CD8-positive, alpha-beta memory T cell (primary cell): ENCODE measurements around the gene CPPED1. TPM values are rescaled to one million over a fixed set of nuclear protein-coding genes. Genes with fewer than 3 reads are reported as not detected.
A peak's percentile ranks its signal among the peaks of the same experiment; 100 is the strongest.
"Not testable (repeated sequence)": the region's sequence is repeated elsewhere in the genome, so short reads cannot be mapped to it uniquely, and the experiment has no call there.

ENCODE experiments used
- CTCF ChIA-PET: fragments of 350-600 bp; sonication (Branson Sonifier 250); formaldehyde crosslinking; loops from one replicate; lab custom pipeline; 2021; ENCODE audit warnings: antibody characterized with exemption; lab: Charles Lee
- POLR2A ChIA-PET: fragments of 350-600 bp; sonication (Branson Sonifier 250); formaldehyde crosslinking; loops from one replicate; lab custom pipeline; 2021; ENCODE audit warnings: antibody characterized with exemption; lab: Charles Lee
- DNase-seq, 5 donors: peaks; one replicate each; pipeline versions ENCODE4 v3.0.0 to v3.0.0-alpha.2; 2020 to 2022; ENCODE audit warnings: mixed read lengths in 1 of 5
- H3K27ac ChIP-seq: one replicate; pipeline ENCODE4 v1.7.0; 2013; ENCODE audit warnings: low read depth, mild to moderate bottlenecking, low read length, moderate library complexity
- H3K27me3 ChIP-seq: 2 replicates; pipeline ENCODE4 v1.7.0; 2013; ENCODE audit warnings: low read length, mild to moderate bottlenecking; ENCODE audit not compliant: insufficient read depth, poor library complexity, severe bottlenecking
- H3K36me3 ChIP-seq: 2 replicates; pipeline ENCODE4 v1.7.0; 2013; ENCODE audit warnings: mild to moderate bottlenecking, low read length, moderate library complexity; ENCODE audit not compliant: insufficient read depth
- H3K4me1 ChIP-seq: 2 replicates; pipeline ENCODE4 v1.7.0; 2013; ENCODE audit warnings: mild to moderate bottlenecking, low read length, moderate library complexity; ENCODE audit not compliant: insufficient read depth
- H3K4me3 ChIP-seq: 2 replicates; pipeline ENCODE4 v1.7.0; 2013; ENCODE audit warnings: mild to moderate bottlenecking, low read length
- H3K9me3 ChIP-seq: 2 replicates; pipeline ENCODE4 v1.7.0; 2013; ENCODE audit warnings: mild to moderate bottlenecking, low read length
- H3K27ac Mint-ChIP-seq, 8 donors: one replicate each; pipeline ENCODE4 v1.8.0; 2020 to 2021; ENCODE audit warnings: mixed read lengths in 8 of 8, mild to moderate bottlenecking in 6 of 8, inconsistent platforms in 3 of 8, moderate library complexity in 3 of 8
- H3K27me3 Mint-ChIP-seq, 2 donors: one replicate each; pipeline ENCODE4 v1.8.0; 2020 to 2021; ENCODE audit warnings: mixed read lengths in 2 of 2, mild to moderate bottlenecking in 1 of 2, moderate library complexity in 1 of 2
- H3K36me3 Mint-ChIP-seq, 3 donors: one replicate each; pipeline ENCODE4 v1.8.0; 2020 to 2021; ENCODE audit warnings: mixed read lengths in 3 of 3, inconsistent platforms in 1 of 3, mild to moderate bottlenecking in 1 of 3
- H3K4me1 Mint-ChIP-seq, 3 donors: one replicate each; pipeline ENCODE4 v1.8.0; 2020 to 2021; ENCODE audit warnings: mixed read lengths in 3 of 3, inconsistent platforms in 1 of 3, mild to moderate bottlenecking in 1 of 3
- H3K4me3 Mint-ChIP-seq, 7 donors: one replicate each; pipeline ENCODE4 v1.8.0; 2020 to 2021; ENCODE audit warnings: mixed read lengths in 7 of 7, mild to moderate bottlenecking in 6 of 7, moderate library complexity in 4 of 7, inconsistent platforms in 2 of 7
- H3K9me3 Mint-ChIP-seq, 5 donors: one replicate each; pipeline ENCODE4 v1.8.0; 2020 to 2022; ENCODE audit warnings: mixed read lengths in 5 of 5, mild to moderate bottlenecking in 3 of 5, moderate library complexity in 2 of 5, inconsistent platforms in 1 of 5
- polyA plus RNA-seq: library from polyadenylated mRNA; unstranded; fragments of 300-500 nt; fragmentation: Illumina TruSeq; gene quantifications from one replicate; pipeline ENCODE4 v1.2.3, GENCODE V29; 2021
- total RNA-seq, 2 experiments: library from RNA; stranded (reverse); gene quantifications; one replicate each; pipeline ENCODE4 v1.2.3, GENCODE V29; 2021

The CPPED1 gene
- total and polyA plus RNA-seq, 3 experiments from 2014 or later: 5.2 to 9.8 (median 7.3) TPM

- H3K27ac Mint-ChIP-seq: no peak overlapping the region
- H3K36me3 ChIP-seq: no peaks in the 10 kb centered on the region
- POLR2A ChIA-PET: no interaction called here
Observed at GRCh38 chr16:12778726-12779125, 25.0 kb downstream of the CPPED1 start.

GRCh38 chr16:12775656-12776236 is 27.9 kb downstream of the CPPED1 start:
- Histone ChIP-seq H3K27ac (no peak overlapping the region), H3K4me3 (no peak overlapping the region), H3K36me3 (no peaks in the 10 kb centered on the region), H3K4me1 (no peaks in the 10 kb centered on the region), H3K27me3 (no peaks in the 10 kb centered on the region), H3K9me3 (no peaks in the 10 kb centered on the region)
- CTCF ChIA-PET: no interaction called here
- Mint-ChIP-seq H3K36me3 (peaks cover 23 to 50% (median 37%) of the 10 kb centered on the region in 3 donors), H3K4me3 (no peak overlapping the region), H3K27ac (no peak overlapping the region), H3K9me3 (peaks cover 0 to 4% (median 0%) of the 10 kb centered on the region in 5 donors), H3K4me1 (no peaks in the 10 kb centered on the region), H3K27me3 (peaks cover 0 to 1% of the 10 kb centered on the region in 2 donors)
- POLR2A ChIA-PET: no interaction called here
- DNase-seq: no peak

More at GRCh38 chr16:12778726-12779125, 25.0 kb downstream of the CPPED1 start:
- Mint-ChIP-seq H3K36me3 (peaks cover 24 to 46% (median 45%) of the 10 kb centered on the region in 3 donors), H3K9me3 (peaks cover 0 to 6% (median 2%) of the 10 kb centered on the region in 5 donors), H3K4me3 (no peak overlapping the region), H3K27me3 (peaks cover 0 to 1% of the 10 kb centered on the region in 2 donors), H3K4me1 (peaks cover 7 to 11% (median 7%) of the 10 kb centered on the region in 3 donors)
- Histone ChIP-seq H3K9me3 (no peaks in the 10 kb centered on the region), H3K27me3 (no peaks in the 10 kb centered on the region), H3K27ac (no peak overlapping the region), H3K4me3 (no peak overlapping the region), H3K4me1 (no peaks in the 10 kb centered on the region)
- CTCF ChIA-PET: no interaction called here
- DNase-seq: no peak

GRCh38 chr16:12773221-12773620 is 30.5 kb downstream of the CPPED1 start:
- peaks cover 0 to 4% (median 0%) of the 10 kb centered on the region in 5 donors for H3K9me3 Mint-ChIP-seq
- no peak overlapping the region for H3K4me3 Mint-ChIP-seq
- H3K27me3 Mint-ChIP-seq: no peaks in the 10 kb centered on the region
- no peak overlapping the region for H3K27ac Mint-ChIP-seq
- DNase-seq: no peak
- POLR2A ChIA-PET: no interaction called here
- Histone ChIP-seq H3K4me3 (no peak overlapping the region), H3K27me3 (no peaks in the 10 kb centered on the region), H3K36me3 (no peaks in the 10 kb centered on the region), H3K9me3 (no peaks in the 10 kb centered on the region), H3K27ac (no peak overlapping the region), H3K4me1 (no peaks in the 10 kb centered on the region)
- peaks cover 3 to 4% (median 4%) of the 10 kb centered on the region in 3 donors for H3K4me1 Mint-ChIP-seq
- peaks cover 14 to 53% (median 23%) of the 10 kb centered on the region in 3 donors for H3K36me3 Mint-ChIP-seq
- CTCF ChIA-PET: no interaction called here

- Mint-ChIP-seq H3K4me3 (no peak overlapping the region), H3K27ac (no peak overlapping the region), H3K27me3 (no peaks in the 10 kb centered on the region), H3K36me3 (peaks cover 13 to 46% (median 17%) of the 10 kb centered on the region in 3 donors), H3K9me3 (peaks cover 0 to 2% (median 0%) of the 10 kb centered on the region in 5 donors), H3K4me1 (peaks cover 7 to 15% (median 14%) of the 10 kb centered on the region in 3 donors)
- DNase-seq: no peak
- H3K9me3 ChIP-seq: no peaks in the 10 kb centered on the region
- H3K4me1 ChIP-seq: no peaks in the 10 kb centered on the region
- H3K27ac ChIP-seq: no peak overlapping the region
- no peaks in the 10 kb centered on the region for H3K27me3 ChIP-seq
- H3K36me3 ChIP-seq: no peaks in the 10 kb centered on the region
- CTCF ChIA-PET: no interaction called here
- H3K4me3 ChIP-seq: no peak overlapping the region
- POLR2A ChIA-PET: no interaction called here
Observed at GRCh38 chr16:12771341-12771798, 32.3 kb downstream of the CPPED1 start.

- H3K4me1 Mint-ChIP-seq: peaks cover 7 to 15% (median 14%) of the 10 kb centered on the region in 3 donors
- ChIA-PET CTCF (no interaction called here), POLR2A (no interaction called here)
- DNase-seq: no peak
- H3K9me3 Mint-ChIP-seq: no peaks in the 10 kb centered on the region
- H3K27ac Mint-ChIP-seq: no peak overlapping the region
- no peaks in the 10 kb centered on the region for H3K27me3 Mint-ChIP-seq
- no peaks in the 10 kb centered on the region for H3K9me3 ChIP-seq
- H3K27ac ChIP-seq: no peak overlapping the region
- no peak overlapping the region for H3K4me3 Mint-ChIP-seq
- no peaks in the 10 kb centered on the region for H3K36me3 ChIP-seq
- no peaks in the 10 kb centered on the region for H3K27me3 ChIP-seq
- H3K4me3 ChIP-seq: no peak overlapping the region
- H3K36me3 Mint-ChIP-seq: peaks cover 3 to 29% (median 3%) of the 10 kb centered on the region in 3 donors
- no peaks in the 10 kb centered on the region for H3K4me1 ChIP-seq
Observed at GRCh38 chr16:12769525-12769924, 34.2 kb downstream of the CPPED1 start.

- Mint-ChIP-seq H3K4me1 (peaks cover 7 to 15% (median 14%) of the 10 kb centered on the region in 3 donors), H3K36me3 (peaks cover 0 to 27% (median 1%) of the 10 kb centered on the region in 3 donors), H3K9me3 (no peaks in the 10 kb centered on the region), H3K27ac (peak overlapping the region in 2 of 8 donors; percentile 16 to 75), H3K27me3 (no peaks in the 10 kb centered on the region), H3K4me3 (peak overlapping the region in 3 of 7 donors; percentile 27 to 47 (median 27))
- CTCF ChIA-PET: no interaction called here
- no peak for DNase-seq
- H3K4me1 ChIP-seq: no peaks in the 10 kb centered on the region
- POLR2A ChIA-PET: no interaction called here
- H3K4me3 ChIP-seq: no peak overlapping the region
- no peaks in the 10 kb centered on the region for H3K9me3 ChIP-seq
- H3K27ac ChIP-seq: peak overlapping the region; percentile 54
- H3K36me3 ChIP-seq: no peaks in the 10 kb centered on the region
- no peaks in the 10 kb centered on the region for H3K27me3 ChIP-seq
Observed at GRCh38 chr16:12767897-12768296, 35.8 kb downstream of the CPPED1 start.

- no peak overlapping the region for H3K4me3 ChIP-seq
- no peak for DNase-seq
- peaks cover 0 to 5% (median 0%) of the 10 kb centered on the region in 5 donors for H3K9me3 Mint-ChIP-seq
- CTCF ChIA-PET: interaction anchor here (1.2 kb wide), 1 partner anchor 672 kb away, joined by 3 read pairs; no protein-coding TSS in a partner anchor
- POLR2A ChIA-PET: no interaction called here
- no peaks in the 10 kb centered on the region for H3K36me3 ChIP-seq
- H3K9me3 ChIP-seq: no peaks in the 10 kb centered on the region
- no peak overlapping the region for H3K27ac ChIP-seq
- H3K4me1 Mint-ChIP-seq: peaks cover 7 to 15% (median 14%) of the 10 kb centered on the region in 3 donors
- no peaks in the 10 kb centered on the region for H3K27me3 Mint-ChIP-seq
- no peak overlapping the region for H3K27ac Mint-ChIP-seq
- H3K4me1 ChIP-seq: no peaks in the 10 kb centered on the region
- H3K4me3 Mint-ChIP-seq: no peak overlapping the region
- H3K27me3 ChIP-seq: no peaks in the 10 kb centered on the region
- peaks cover 0 to 25% (median 1%) of the 10 kb centered on the region in 3 donors for H3K36me3 Mint-ChIP-seq
Observed at GRCh38 chr16:12766853-12767252, 36.8 kb downstream of the CPPED1 start.

- H3K36me3 ChIP-seq, H3K27ac ChIP-seq, H3K9me3 Mint-ChIP-seq, POLR2A ChIA-PET, H3K4me1 ChIP-seq, H3K27ac Mint-ChIP-seq, H3K27me3 Mint-ChIP-seq, H3K4me3 Mint-ChIP-seq, DNase-seq, H3K9me3 ChIP-seq, H3K27me3 ChIP-seq, H3K4me3 ChIP-seq: not testable (repeated sequence)
- CTCF ChIA-PET: interaction anchor here (1.2 kb wide), 1 partner anchor 671 kb away, joined by 3 read pairs; no protein-coding TSS in a partner anchor
- Mint-ChIP-seq H3K4me1 (peaks cover 7 to 15% (median 14%) of the 10 kb centered on the region in 3 donors), H3K36me3 (peaks cover 0 to 27% (median 1%) of the 10 kb centered on the region in 3 donors)
Observed at GRCh38 chr16:12766208-12766607, 37.5 kb downstream of the CPPED1 start.
